NCI-H1105 treated with DMSO at 0.1 percent for 48 hours (cell line): ENCODE data around the gene NPAP1.
"Not testable (repeated sequence)": the region's sequence is repeated elsewhere in the genome, so short reads cannot be mapped to it uniquely, and the experiment has no call there.

Experiments
- DNase-seq: peaks from one replicate; lab custom pipeline; 2025; lab: John Stamatoyannopoulos, UW

NPAP1 gene

DNA sequence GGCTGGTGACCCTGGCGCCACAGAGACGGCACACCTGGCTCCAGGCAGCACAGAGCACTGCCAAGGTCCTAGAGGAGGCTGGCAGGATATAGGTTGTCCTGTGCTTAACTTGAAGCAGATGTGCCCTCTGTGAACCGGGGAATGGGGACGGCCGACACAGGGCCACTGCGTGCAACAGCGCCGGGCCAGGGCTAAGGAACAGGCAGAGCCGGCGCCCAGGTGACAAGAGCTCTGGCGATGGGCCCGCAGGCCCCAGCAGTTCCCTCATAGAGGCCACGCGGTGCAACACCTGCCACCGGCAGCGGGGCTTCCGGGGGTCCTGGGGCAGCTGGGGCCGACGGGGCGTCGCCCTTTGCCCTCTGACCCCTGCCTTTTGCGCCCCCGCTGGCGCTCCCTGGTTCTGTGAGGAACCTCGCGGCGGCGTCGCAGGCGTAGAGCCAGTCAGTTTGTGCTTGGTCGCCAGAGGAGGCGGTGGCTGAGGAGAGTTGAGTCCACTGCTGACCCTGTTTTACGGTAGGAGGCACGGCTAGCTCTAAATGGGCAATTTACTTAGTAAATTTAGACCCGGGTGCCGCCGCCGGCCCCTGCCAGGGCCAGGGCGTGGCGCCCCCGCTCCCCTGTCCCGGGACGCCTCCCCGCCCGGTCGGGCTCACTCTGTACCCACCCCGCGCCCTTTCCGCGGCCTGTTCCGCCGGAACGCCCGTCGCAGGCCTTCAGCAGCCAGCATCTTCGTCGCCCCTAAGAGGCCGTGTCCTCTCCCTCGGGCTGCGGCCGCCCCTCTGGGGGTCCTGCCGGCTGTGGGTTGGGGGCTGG lies at the start of gene NPAP1:
NPAP1 (plus strand) TSS at position 444 of the 813 bp plus-strand sequence; CDS start at position 537, 93 bp downstream.
- DNase-seq, result no peak

GRCh38 chr15:24627443-24627842 lies 48.1 kb upstream of the NPAP1 start:
- DNase-seq, result no peak

GRCh38 chr15:24633082-24633481 lies 42.5 kb upstream of the NPAP1 start:
- no peak for DNase-seq

- DNase-seq, result not testable (repeated sequence)
These were observed 36.2 kb upstream of the NPAP1 start for GRCh38 chr15:24639412-24639811.

DNA sequence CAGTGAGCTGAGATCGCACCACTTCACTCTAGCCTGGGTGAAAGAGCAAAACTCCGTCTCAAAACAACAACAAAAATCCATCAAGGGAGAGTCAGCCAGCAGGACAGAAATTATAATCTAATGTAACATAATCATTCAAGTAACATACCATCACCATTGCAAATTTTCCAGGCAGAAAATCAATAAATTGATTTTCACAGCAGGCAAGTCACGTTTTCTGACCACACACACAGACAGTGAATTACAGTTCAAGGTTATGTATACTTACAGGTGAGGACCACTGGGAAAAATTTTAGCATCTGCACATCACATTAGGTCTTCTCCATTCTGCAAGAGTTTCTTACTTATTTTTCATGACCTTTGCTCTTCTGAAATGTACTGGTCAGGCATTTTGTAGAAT lies 29.9 kb upstream of the NPAP1 start:
- no peak for DNase-seq

- DNase-seq, result no peak
These were observed 16.0 kb upstream of the NPAP1 start for GRCh38 chr15:24659622-24660021.

DNA sequence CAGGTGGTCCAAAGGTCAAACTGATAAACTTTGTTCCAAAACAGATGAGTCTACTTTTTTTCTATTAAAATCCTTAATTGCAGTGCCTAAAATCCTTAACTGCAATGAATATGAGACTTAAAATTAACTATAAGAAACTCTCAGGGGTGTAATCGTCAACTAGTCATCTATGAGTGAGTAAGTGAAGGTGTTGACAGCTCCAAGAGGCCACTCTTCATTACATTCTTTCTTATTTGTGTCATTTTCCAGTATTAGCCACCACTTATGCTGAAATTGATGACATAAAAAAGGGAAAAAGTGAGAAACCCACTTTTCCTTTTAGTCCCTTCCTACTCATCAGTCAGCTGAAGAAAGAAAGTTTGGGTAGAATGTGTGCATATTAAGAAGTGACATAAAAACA lies 12.6 kb upstream of the NPAP1 start:
- no peak for DNase-seq

- no peak for DNase-seq
These were observed 856 bp downstream of the NPAP1 start for GRCh38 chr15:24676431-24676830.

DNA sequence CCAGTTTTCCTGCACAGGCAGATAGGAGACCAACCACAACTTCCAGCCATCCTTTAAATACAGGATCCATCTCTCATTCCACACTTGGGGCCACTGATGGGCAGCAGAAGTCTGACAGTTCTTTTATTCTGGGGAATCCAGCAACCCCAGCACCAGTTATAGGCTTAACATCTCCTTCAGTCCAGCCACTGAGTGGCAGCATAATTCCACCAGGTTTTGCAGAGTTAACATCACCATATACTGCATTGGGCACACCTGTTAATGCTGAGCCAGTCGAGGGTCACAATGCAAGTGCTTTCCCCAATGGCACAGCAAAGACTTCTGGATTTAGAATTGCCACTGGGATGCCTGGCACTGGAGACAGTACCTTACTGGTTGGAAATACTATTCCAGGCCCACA lies 2.9 kb downstream of the NPAP1 start:
- no peak for DNase-seq

DNA sequence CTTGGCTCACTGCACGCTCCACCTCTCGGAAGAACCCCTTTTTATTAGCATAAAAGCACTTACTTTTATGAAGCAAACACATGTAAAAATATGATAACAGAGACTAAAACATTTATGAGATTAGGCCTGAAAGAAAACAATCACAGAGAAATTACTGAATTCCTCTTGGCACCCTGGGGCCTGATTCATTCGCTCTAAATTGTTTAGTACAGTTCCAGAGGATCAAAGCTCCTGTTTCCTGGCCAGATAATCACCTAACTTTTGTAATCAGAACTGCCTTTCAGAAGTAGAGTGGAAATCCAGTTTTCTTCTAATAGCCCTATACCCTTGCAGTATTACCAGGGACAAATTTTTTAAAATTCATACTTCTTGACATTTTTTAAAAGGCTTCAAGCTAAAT lies 6.4 kb downstream of the NPAP1 start:
- DNase-seq, result no peak

- not testable (repeated sequence) for DNase-seq
These were observed 7.3 kb downstream of the NPAP1 start for GRCh38 chr15:24682905-24683304.

DNA sequence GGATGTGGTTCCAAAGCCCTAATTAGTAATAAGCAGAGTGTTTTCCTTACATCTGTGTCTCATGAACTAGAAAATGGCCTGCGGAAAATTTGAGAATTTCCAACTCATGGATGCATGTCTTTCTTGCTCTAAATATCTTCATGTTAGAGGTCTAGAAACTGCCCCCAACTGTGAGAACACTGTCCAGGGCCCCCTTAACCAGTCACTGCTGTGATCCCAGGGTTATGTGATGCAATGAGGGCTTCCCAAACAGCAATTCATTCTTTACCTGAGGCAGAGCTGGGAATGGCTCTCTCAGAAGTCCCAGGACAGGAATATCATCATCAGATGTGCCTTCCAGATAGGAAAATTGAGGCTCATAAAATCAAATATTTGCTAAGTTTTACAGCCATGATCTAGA lies 8.2 kb downstream of the NPAP1 start:
- no peak for DNase-seq

GRCh38 chr15:24684313-24684712 lies 8.7 kb downstream of the NPAP1 start:
- no peak for DNase-seq

GRCh38 chr15:24696201-24696600 lies 20.6 kb downstream of the NPAP1 start:
- DNase-seq, result no peak

GRCh38 chr15:24696842-24697241 lies 21.3 kb downstream of the NPAP1 start:
- no peak for DNase-seq

GRCh38 chr15:24718289-24719082 lies 42.9 kb downstream of the NPAP1 start:
- no peak for DNase-seq

- DNase-seq, result no peak
These were observed 54.2 kb downstream of the NPAP1 start for GRCh38 chr15:24729760-24730159.
